GM12875 (cell line): Measurements from ENCODE around the gene KIF6.

Experiments used
- H3K4me3 ChIP-seq: one replicate; pipeline ENCODE4 v1.5.1; 2011; ENCODE audit warnings: low read depth, low read length, control low read depth
- TF ChIP-seq, protein P1 (sequence below): IDR thresholded peaks from 2 replicates; pipeline ENCODE4 v1.5.1; 2011; ENCODE audit warnings: low read depth, mild to moderate bottlenecking, control low read depth, inconsistent platforms, low read length, moderate library complexity, borderline replicate concordance; ENCODE audit not compliant: insufficient read depth

Gene KIF6

DNA sequence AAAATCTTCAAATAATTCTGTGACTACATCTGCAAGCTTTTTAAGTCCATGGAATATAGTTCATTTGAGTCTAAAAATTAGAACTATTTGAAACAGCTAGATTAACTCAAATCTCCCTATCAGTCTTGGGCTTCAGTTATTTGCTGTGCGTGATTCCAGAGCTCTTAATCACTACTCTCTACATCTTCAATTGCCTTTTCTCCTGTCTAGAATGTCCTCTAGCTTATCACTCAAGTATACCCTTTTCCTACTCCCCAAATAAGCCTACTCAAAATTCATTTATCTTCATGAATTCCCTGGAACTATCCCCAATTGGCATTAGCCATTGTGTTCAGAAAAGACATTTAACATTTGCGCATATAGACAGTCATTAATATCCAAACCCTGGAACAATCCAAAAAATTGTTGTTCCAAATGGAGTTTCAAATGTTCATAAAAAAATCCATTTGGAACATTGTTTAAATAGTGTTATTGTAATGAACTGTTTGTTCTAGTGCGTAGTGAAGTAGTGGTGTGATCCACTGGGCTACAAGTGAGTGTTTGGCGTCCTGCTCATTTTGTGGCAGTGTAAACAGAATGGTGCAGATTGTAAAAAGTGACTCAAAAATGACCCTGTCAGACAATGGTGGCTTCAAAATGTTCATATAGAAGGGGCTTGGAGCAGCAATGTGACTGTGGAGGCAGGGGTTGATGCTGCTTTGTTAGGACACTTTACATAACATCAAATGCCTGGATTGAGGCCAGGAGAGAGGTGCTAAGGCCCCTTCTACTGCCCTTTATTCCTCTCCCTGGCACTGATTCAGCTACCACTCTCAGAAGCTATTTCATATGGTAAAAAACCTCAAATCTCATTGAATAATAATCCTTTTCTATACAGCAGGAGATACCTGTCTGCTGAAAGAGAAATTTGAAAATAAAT is 122.3 kb downstream of the KIF6 start:
- TF ChIP-seq, protein P1, sequence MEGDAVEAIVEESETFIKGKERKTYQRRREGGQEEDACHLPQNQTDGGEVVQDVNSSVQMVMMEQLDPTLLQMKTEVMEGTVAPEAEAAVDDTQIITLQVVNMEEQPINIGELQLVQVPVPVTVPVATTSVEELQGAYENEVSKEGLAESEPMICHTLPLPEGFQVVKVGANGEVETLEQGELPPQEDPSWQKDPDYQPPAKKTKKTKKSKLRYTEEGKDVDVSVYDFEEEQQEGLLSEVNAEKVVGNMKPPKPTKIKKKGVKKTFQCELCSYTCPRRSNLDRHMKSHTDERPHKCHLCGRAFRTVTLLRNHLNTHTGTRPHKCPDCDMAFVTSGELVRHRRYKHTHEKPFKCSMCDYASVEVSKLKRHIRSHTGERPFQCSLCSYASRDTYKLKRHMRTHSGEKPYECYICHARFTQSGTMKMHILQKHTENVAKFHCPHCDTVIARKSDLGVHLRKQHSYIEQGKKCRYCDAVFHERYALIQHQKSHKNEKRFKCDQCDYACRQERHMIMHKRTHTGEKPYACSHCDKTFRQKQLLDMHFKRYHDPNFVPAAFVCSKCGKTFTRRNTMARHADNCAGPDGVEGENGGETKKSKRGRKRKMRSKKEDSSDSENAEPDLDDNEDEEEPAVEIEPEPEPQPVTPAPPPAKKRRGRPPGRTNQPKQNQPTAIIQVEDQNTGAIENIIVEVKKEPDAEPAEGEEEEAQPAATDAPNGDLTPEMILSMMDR: no peak
- H3K4me3 ChIP-seq: no peak overlapping the region

DNA sequence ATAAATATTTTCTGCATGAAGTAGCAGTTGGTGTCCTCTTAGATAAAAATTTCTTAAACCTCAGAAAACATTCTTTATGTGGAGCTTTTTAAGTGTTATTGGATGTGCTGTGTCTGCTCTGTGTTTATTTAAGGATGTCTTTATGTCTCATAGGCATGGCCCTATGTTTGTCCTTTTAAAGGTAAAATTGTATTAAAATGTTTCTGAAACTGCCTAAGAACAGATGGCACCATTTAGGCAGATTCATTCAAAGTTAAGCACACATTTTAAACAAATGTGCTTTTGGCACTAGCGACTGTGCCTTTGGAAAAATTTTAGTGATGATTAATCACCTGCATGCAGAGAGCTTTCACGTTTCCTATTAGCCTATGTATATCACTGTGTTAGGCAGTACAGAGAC is 125.2 kb downstream of the KIF6 start:
- TF ChIP-seq, protein P1: no peak
- no peak overlapping the region for H3K4me3 ChIP-seq

DNA sequence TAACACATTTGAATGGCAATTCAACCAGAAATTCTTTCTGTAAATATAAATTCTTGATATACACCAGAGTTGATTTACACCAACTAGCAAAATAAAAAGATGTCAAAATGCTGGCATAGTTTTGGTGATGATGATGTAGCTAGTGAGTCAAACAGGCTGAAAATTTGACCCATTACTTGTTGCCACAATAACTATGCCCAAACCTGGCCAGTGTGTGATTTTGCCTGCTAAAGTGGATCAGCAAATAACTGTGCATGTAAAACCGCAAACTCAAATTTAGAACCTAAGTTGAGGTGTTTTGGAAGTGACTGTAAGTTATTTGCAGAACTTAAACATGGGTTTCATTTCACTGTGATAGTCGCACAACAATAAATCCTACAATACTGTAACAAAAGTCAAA is 125.9 kb downstream of the KIF6 start:
- no peak overlapping the region for H3K4me3 ChIP-seq
- TF ChIP-seq, protein P1: no peak

DNA sequence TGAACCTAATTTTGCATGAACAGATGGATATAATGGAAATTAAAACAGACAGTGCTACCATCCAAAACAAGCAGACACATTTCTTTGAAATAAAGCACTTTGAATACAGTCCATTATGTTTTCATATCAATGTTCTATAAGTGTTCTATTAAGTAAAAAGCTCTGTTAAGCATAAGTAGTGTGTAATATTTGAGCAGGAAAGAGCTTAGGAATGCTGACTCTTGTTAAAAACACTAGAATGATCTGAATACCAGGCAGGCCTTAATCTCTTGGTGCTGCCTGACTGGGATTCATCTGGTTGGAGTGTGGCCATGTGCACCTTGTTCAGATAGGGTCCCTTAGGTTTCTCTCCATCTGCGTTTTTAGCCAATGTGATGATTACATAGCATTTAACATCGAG is 130.9 kb downstream of the KIF6 start:
- TF ChIP-seq, protein P1: no peak
- no peak overlapping the region for H3K4me3 ChIP-seq

DNA sequence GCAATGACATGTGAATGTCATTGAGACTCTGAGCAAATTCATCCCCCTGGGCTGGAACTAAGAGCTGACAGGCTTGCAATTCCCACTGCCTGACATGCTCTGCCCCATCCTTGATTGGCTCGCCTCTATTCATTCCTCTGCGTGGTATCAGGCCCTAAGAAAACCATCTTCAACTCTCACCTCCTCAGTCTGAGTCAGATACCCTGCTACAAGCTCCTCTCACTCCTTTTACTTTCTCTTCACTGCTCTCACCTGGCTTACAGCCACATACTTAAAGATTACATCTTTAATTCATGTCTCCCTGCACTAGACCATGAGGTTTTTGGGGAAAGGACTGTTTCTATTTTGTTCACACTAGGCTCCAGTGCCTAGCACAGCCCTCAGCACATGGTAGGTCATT is 131.6 kb downstream of the KIF6 start:
- TF ChIP-seq, protein P1: no peak
- no peak overlapping the region for H3K4me3 ChIP-seq

DNA sequence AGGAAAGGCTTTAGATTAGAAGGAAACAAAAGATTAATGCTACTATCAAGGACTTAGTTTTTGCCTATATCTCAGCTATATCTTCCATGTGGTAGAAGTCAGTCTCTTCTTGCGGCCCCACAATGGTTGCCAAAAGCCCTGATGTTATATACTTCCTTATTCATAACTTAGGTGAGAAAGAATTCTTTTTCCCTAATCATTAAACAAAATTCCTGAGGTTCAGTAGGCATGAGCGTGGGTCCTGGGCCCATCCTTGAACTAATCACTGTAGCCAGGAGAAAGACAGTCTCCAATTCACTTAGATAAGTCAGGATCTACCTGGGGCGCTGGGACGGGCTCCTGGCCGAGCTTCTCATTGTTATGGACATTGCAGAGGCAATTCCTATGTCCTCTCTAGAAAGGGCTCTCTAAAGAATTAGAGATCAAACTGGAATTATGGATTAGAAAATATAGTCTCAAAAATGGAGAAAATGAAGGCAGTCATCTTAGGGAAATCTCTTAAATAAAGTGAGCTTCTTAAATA is 134.3 kb downstream of the KIF6 start:
- no peak overlapping the region for H3K4me3 ChIP-seq
- TF ChIP-seq, protein P1: no peak

DNA sequence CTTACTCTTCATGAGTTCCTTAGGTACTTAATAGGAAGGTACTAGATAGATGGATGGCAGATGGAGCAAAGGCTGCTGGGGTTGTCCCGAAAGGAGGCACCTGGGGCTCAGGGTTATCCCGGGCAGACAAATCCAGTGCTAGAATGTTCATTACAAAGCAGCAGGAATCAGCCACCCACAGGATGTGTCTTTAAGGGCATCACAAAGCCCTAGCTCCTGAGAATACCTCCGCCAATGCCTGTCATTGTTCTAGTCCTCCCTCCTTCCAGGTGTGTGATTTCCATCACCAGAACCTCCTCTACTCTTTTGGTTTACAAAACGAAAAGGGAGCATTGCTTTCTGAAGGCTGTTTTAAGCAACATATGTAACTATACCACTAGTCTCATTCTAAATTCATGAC is 138.1 kb downstream of the KIF6 start:
- TF ChIP-seq, protein P1: no peak
- no peak overlapping the region for H3K4me3 ChIP-seq
